GM15510 (cell line): Measurements from ENCODE around the gene PCED1B.

ENCODE experiments used
- POLR2A ChIP-seq: IDR thresholded peaks from 3 replicates; pipeline ENCODE4 v1.6.1; 2011; ENCODE audit warnings: borderline replicate concordance; ENCODE audit not compliant: insufficient read length; ENCODE audit errors: extremely low read depth

PCED1B gene

GRCh38 chr12:47102845-47103651, 23.6 kb downstream of the PCED1B start:
- no peak for TF ChIP-seq POLR2A

- TF ChIP-seq POLR2A: no peak
These were observed 26.7 kb downstream of the PCED1B start for GRCh38 chr12:47105914-47106674.

GRCh38 chr12:47107446-47107845, 28.0 kb downstream of the PCED1B start:
- TF ChIP-seq POLR2A: no peak

- TF ChIP-seq POLR2A: no peak
These were observed 28.5 kb downstream of the PCED1B start for GRCh38 chr12:47107926-47108325.

GRCh38 chr12:47110011-47110541, 30.7 kb downstream of the PCED1B start:
- no peak for TF ChIP-seq POLR2A

GRCh38 chr12:47110718-47111391, 31.4 kb downstream of the PCED1B start:
- no peak for TF ChIP-seq POLR2A

GRCh38 chr12:47111392-47111778, 32.0 kb downstream of the PCED1B start:
- no peak for TF ChIP-seq POLR2A

- TF ChIP-seq POLR2A: no peak
These were observed 32.4 kb downstream of the PCED1B start for GRCh38 chr12:47111854-47112253.

GRCh38 chr12:47112679-47113078, 33.3 kb downstream of the PCED1B start:
- no peak for TF ChIP-seq POLR2A

- TF ChIP-seq POLR2A: no peak
These were observed 35.1 kb downstream of the PCED1B start for GRCh38 chr12:47114481-47114892.

- TF ChIP-seq POLR2A: no peak
These were observed 41.3 kb downstream of the PCED1B start for GRCh38 chr12:47120736-47121135.

GRCh38 chr12:47121146-47121545, 41.7 kb downstream of the PCED1B start:
- TF ChIP-seq POLR2A: no peak

GRCh38 chr12:47122602-47123001, 43.2 kb downstream of the PCED1B start:
- TF ChIP-seq POLR2A: no peak

GRCh38 chr12:47123730-47124129, 44.3 kb downstream of the PCED1B start:
- TF ChIP-seq POLR2A: no peak

GRCh38 chr12:47124451-47124850, 45.0 kb downstream of the PCED1B start:
- TF ChIP-seq POLR2A: no peak
